Measurements from ENCODE around the gene SKIC3. TPM values are rescaled to one million over a fixed set of nuclear protein-coding genes. Genes with fewer than 3 reads are reported as not detected.

The SKIC3 gene
- 116 and 127 TPM in 2 replicates for total RNA-seq
- polyA plus RNA-seq (2012): 32.4 TPM

DNA sequence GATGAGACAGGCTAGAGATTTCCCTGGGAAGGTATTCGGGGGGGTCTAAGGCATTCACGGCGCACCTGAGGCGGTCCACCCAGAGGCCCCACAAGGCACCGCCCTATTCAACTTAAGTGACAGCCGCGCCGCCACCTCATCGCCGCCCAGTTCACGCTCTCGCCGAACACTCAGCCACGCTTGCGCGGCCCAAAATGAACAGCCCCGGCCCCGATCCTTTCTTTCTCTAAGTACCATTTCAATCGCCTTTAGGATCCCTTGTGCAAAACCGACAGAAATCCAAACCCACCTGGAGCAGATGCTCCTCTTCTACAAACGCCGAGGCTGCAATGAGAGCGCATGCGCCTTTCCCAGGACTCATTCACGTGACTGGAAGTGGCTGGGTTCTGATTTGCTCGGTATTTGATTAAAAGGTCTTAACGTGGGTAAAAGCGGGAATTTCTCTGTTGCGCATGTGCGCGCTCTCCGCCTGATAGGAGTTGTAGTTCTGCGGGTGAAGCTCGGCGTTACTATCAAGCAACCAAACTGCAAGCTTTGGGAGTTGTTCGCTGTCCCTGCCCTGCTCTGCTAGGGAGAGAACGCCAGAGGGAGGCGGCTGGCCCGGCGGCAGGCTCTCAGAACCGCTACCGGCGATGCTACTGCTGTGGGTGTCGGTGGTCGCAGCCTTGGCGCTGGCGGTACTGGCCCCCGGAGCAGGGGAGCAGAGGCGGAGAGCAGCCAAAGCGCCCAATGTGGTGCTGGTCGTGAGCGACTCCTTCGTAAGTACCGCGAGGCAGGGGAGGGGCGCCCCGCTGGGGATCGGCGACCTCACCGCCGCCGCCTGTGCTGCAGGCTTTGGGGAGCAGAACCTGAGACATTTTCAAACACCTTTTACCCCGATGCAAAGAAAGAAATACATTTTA is at the start of gene SKIC3, which contains the start of gene ARSK:
Gene SKIC3 (minus strand): TSS at position 331 of the 902 bp plus-strand sequence. CDS start 7,827 bp downstream, outside the sequence.
Gene ARSK (plus strand): TSS at position 455 of the 902 bp plus-strand sequence. CDS start 178 bp downstream, at position 633.
- peak; percentile 100 for DNase-seq (ENCODE audit: low read depth)

DNA sequence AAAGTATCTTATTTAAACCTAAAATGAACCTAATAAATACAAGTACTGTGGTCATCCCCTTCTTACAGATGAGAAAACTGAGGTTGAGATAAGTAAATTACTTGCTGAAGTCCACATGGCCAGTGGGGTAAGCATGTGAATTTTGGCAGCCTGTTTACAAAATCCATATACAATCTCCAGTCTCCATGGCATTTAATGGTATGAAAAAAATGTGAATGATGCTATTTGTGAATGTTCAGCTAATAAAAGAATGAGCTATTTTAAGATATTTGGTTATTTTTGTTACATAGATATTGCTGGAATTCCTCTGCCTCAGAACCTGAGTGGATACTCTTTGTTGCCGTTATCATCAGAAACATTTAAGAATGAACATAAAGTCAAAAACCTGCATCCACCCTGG is 45.8 kb upstream of the SKIC3 start:
- DNase-seq (ENCODE audit: low read depth): no peak

DNA sequence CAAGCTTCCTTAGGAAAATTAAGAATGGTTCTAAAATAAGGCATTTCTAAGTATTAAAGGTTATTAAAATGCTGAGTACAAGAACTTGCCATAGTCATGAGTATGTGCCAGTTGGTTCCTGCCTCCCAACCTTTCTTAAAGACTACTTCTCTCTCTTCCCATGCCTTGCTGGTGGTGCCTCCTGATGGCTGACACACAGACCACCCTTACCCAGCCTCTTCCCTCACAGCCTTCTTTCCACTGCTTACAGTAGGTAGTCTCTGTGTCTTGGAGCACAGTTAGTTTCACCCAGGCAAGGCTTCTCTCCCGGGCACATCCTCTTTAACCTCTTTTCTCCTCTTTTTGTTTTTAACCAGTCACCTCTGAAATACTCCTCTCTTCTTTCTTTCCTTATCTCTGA is 44.5 kb upstream of the SKIC3 start:
- DNase-seq (ENCODE audit: low read depth): no peak

DNA sequence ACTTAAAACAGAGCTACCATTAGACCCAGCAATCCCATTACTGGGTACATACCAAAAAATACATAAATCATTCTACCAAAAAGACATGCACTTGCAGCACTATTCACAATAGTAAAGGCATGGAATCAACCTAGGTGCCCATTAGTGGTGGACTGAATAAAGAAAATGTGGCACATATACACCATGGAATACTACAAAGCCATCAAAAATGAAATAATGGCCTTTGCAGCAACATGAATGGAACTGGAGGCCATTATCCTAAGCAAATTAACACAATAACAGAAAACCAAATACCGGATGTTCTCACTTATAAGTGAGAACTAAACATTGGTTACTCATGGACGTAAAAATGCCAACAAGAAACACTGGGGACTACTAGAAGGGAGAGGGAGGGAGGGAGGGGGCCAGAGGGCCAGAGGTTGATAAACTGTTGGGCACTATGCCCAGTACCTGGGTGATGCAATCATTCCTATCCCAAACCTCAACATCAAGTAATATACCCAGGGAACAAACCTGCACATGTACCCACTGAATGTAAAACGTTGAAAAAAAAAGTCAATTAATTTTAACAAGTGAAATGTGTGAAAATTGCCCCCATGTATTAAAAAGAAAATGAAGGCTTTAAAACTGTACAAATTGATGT is 40.6 kb upstream of the SKIC3 start:
- no peak for DNase-seq (ENCODE audit: low read depth)

DNA sequence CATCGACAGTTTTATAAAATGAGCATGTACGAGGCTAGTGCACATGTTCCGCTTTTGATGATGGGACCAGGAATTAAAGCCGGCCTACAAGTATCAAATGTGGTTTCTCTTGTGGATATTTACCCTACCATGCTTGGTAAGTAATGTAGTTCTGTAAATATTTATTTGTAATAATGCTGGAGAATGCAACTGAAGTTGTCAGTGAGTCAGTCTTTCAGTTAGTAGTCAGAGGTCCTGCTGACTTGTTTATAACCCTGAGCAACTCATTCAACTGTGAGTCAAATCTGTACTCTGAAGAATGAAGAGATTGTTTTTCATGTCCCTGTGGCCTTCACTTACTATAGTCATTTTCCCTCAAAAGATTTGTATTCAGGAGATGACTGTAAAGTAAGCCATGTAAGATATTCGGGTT is 36.7 kb upstream of the SKIC3 start:
- no peak for DNase-seq (ENCODE audit: low read depth)

DNA sequence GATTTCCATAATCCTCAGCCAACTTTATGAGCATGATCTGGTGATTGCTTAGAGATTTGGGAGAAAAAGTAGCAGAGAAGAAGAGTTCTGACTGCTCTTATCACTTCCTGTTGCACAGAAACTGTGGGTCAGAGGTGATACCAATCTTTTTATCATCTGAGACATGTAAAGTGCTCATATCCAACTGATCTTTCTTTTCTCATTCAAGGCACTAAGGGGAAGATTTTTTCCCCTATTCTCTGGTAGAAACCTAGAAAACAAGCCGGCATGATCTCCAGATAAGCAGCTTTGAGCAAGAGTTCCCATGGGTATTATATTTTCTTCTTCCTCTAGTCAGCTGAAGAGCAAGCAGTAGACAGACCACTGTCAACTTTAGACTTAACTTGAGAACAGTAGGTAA is 36.1 kb upstream of the SKIC3 start:
- no peak for DNase-seq (ENCODE audit: low read depth)

DNA sequence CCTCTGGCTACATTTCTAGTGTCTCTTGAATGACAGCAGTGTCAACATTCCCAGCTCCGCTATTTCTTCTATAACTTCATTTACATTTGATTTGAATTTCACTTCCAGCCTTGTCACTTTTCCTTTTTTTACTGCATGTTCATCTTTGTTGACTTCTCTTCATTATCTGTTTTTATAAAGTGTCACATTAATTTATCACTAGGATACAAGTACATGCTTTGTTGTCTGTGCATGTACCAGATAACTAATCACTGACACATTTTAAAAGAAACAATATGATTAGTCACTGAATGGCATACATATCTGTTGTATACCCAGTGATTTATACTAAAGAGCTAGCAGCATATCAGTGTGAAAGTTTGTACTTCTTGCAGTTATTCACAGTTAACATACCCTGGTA is 29.2 kb upstream of the SKIC3 start:
- no peak for DNase-seq (ENCODE audit: low read depth)

DNA sequence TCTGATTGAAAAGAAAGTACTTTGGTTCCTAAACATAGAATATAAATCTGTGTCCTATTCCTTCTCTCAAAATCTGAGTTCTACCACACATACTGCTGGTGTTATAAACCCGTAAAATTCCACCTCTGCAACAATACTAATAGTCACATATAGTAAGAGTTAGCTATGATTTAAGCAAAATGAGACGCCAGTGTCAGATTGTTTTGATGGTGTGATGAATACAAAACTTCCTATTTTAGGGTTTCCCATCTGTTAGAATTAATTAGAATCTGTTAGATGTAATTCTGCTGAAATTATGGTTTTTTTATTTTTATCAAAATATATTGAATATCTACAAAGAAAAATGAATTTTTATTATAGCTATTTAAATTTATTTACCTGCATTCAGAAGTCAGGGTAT is 26.8 kb upstream of the SKIC3 start:
- no peak for DNase-seq (ENCODE audit: low read depth)

DNA sequence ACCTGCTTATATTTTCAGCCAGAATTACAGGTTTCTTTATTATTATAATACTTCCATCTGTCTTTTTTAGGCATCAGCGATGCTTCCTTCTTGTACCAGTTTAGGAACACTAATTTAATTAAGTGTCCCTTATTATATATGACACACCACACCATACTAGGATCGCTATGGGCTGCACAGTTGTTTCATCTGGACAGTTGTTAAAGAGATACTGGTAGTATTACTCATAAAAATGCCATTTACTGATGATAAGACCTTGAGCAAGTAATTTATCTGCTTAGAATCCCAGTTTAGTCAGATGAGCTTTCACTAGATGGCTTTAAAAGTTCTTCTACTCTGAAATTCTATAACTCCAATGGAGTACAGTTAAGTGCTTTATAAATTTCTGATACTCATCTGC is 17.2 kb upstream of the SKIC3 start:
- no peak for DNase-seq (ENCODE audit: low read depth)

DNA sequence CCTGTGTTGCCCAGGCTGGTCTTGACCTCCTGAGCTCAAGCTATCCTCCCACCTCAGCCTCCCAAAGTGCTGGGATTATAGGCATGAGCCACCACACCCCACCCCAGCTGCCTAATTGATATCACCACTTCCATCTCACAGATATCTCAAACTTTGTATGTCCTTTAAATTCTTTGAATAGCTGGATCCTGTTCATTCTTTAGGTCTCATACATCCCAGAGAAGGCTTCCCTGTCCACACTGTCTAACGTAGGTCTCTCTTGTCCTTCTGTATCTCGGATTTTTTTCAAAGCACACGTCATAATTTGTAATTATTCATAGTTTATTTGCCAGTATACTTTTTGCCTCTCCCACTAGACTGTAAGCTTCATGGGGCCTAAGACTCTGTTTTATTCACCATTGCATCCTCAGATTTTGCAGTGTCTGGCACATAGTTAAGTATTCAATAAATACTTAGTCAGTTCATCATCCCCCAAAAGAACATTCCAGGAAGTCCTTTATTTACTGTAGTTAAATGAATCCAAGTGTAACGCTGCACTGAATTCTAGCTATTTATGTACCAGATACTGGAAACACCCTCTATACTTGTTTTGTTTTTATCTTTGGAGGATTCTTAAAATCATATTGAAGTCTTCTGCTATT is 10.6 kb upstream of the SKIC3 start:
- DNase-seq (ENCODE audit: low read depth): no peak

DNA sequence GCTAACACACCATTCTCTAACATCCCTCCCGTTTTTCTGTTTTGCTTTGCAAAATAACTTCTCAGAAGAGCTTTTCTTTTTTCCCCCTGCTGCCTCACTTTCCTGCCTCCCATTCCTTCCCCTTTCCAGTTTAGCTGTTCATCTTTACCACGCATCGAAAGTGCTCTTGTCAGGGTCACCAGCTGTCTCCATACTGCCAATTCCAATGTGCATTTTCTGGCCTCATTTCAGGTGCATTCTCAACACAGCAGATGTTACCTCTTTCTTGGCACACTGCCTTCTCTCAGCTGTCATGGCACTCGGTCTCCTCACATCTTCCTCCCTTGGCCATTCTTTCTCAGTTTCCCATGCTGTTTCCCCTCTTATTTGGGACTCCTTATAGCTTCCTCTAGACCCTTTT is 9.7 kb upstream of the SKIC3 start:
- DNase-seq (ENCODE audit: low read depth): peak; percentile 31

DNA sequence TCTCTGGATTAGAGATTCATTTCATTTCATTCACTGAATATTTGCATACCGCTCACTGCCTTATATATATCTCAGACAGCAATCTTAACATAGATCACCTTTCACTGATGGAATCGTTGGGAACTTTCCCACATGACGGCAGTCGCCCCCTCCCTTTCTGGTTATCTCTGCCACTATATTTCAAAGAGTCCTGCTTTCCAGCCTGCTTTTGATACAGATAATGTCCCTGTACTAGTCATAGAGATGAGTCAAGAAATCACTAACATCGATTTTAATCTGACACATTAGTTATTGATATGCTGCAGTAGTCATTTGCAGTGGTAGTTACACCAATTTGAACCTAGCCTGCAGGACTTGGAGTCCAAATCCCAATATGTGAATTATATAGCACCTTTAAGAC is 8.6 kb upstream of the SKIC3 start:
- no peak for DNase-seq (ENCODE audit: low read depth)

DNA sequence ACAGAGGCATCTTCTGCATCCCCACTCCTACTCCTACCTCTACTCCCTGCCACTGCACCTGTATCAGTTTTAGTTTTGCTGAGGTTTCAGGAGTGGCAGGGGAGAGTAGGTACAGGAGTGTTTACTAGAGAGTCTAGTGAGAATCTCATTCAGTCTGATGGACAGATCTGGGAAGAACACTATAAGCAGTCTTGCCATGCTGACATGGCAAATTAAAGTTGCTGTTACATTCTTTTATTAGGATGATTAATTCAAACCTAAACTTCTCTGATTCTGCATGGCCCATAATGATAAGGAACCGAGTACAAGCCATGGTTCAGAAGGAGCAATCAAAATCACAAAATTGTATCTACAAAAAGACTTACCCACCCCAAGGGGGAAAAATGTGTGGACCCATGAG is 7.5 kb upstream of the SKIC3 start:
- DNase-seq (ENCODE audit: low read depth): no peak

DNA sequence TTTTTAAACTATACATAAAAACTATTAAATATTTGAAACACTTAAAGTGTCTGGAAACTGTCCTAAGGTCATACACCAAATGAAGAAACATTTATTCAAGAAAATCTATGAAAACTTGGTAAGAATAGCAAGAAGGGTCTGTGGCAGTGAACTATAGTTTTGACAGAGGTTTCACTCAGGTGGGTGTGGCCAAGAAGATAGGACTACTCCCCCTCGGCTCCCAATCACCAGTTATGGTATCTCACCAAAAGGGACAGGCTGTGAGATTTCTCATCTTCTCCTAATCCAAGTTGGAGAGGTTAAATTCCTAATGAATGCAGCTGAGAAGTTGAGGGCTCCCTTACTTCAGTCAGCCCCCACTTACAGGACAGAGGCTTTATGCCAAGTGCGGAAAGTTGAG is 3.1 kb upstream of the SKIC3 start:
- no peak for DNase-seq (ENCODE audit: low read depth)

DNA sequence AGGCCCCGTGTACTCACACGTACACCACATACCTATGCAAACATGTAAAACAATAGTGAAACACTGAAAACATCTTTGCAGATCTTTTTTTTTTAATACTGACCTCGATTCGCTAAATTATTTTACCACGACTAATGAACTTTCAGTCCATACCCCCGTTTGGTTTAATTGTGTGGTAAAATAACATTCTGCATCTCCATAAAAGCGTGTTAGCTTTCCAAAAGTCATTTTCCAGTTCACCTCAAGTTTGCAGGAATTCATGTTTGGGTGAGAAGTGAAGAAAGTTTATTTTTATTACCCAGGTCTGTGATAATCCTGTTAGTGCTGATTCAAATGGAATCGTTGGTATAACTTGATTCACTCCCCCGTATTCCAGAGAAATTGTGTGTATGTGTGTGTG is 776 bp upstream of the SKIC3 start:
- DNase-seq (ENCODE audit: low read depth): peak; percentile 9

DNA sequence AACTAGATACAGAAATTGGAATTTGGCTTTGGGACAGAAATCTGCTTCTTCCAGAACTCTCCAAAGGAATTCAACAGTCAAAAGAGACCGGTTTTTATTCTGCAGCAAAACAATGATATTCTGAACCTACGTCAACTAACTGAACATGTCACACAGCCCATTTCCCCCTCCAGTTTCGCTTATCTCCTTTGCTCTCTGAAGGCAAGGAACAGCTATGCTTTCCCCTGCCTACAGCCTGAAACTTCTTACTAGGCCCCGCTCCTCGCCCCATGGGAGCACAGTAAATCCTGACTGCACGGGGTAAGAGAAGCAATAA is 488 bp downstream of the SKIC3 start:
- no peak for DNase-seq (ENCODE audit: low read depth)

DNA sequence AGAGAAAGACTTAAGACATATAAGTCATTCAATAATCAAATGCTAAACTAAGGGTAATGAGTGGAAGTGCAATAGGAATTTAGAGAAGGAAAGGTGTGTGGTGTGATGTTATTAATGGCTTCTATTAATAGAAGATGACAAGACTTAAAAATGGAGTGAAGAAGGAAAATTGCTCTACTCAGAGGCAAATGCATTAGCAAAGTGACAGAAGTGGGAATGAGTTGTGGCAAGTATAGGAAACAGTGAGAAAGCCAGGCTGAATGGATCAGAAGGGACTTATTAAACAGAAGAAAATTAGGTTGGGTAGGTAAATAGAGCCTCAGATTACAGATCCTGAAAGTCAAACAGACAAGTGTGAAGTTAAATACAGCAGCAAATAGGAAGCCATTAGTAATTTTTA is 5.7 kb downstream of the SKIC3 start:
- no peak for DNase-seq (ENCODE audit: low read depth)

DNA sequence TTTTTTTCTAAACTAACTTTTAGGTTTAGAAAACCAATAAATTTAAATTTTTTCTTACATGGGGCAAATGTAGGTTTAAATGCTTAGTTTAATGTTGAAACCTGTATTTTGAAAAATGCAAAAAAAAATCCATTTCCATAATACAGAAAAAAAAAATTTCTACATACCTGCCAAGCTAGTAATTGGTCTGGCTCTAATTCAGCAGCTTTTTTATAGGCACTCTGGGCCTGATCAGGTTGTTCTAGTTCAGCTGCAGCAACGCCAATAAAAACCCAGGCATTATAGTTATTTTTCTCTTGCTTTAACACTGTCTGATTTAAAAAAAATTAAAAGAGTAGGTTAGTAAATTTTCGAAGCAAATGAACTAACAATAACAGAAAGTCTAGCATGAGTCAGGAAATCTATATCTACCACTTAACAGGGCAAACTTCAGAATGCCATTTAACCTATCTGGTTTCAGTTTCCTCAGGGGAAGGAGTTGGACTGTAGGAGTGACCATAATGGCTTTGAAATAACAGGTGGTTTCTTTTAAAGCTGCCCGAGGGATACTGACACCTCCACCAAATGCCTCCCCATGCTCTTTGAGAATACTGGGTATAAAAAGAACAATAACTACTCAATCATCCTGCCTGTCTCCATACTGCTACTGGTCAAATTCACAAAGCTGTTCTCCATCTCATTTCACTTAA is 11.6 kb downstream of the SKIC3 start:
- DNase-seq (ENCODE audit: low read depth): peak; percentile 82

DNA sequence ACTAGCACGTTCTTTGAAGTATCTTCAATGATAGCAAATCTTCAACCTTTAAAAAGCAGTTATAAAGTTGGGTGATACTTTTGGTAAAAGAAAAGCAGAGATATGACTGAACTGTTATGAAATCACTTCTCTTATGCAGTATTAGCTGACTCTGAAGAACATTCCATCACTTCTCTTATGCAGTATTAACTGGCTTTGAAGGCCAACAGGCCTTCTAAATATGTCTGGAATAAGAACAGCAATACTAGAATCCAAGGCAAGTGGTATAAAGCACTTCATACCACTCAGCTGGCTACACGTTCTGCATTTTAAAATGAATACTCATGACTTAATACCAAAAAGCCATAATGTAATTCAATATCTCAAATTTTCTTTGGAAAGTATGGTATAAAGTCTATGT is 17.3 kb downstream of the SKIC3 start:
- peak; percentile 3 for DNase-seq (ENCODE audit: low read depth)

DNA sequence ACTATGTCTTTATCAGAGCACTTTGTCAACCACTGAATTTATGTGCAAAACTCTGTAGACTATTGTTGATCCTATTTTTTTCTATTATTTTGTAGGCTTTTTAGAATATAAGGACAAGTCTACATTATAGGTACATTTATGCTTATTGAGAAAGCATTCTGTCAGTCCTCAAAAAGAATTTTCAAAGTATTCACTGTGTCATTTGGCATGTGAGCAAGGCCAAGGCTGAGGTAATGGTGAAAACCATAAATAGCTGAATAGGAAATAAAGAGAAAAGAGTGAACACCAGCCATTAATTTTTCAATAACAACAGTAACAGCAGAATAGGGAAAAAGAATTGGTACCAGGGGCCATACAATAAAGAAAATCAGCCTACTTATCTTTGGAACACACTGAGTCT is 21.0 kb downstream of the SKIC3 start:
- peak; percentile 9 for DNase-seq (ENCODE audit: low read depth)

DNA sequence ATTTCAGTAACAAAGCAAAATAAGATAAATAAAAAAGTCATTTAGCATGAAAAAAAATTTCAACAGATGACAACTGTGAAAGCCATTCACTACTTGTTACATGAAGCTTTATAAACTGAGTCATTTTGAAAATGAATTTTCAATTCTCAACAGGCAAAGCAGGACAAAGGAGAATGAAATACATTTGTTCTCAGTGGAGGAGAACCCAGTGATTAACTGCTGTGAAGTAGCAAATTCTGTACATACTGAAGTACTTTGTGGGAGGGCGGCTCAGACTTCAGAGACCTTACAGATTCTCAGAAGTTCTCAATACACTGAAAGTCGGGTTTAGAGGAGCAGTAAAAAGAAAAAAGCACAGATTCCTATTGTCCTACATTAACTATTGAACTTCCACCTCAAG is 21.7 kb downstream of the SKIC3 start:
- DNase-seq (ENCODE audit: low read depth): no peak

DNA sequence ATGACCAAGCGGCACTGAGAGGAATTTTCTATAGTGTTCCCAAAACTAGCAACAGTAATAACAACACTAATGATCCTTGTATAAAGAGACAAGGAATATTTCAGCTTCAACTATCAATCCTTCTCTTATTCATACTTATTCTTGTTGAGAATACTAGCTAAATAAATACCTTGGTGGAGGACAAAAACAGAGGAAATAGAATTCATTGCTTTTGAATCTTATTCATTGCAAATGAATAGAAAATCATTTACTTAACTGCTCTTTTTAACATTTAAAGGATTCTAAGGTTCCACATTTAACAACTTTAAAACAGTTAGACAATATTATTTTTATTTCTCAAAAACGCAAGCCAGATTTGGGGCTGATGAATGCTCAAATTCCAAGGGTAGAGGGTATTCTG is 22.4 kb downstream of the SKIC3 start:
- no peak for DNase-seq (ENCODE audit: low read depth)

Data from myocyte (in vitro differentiated cells).